ENCODE results near the gene TSPO. TPM values are rescaled to one million over a fixed set of nuclear protein-coding genes. Genes with fewer than 3 reads are reported as not detected.
A peak's percentile ranks its signal among the peaks of the same experiment; 100 is the strongest.

TSPO gene
- total and polyA plus RNA-seq, 2 of the 8 experiments (the other 6 are each of a cell fraction or from before 2014, with no cell fraction given): 19.9 to 51.5 TPM

DNA sequence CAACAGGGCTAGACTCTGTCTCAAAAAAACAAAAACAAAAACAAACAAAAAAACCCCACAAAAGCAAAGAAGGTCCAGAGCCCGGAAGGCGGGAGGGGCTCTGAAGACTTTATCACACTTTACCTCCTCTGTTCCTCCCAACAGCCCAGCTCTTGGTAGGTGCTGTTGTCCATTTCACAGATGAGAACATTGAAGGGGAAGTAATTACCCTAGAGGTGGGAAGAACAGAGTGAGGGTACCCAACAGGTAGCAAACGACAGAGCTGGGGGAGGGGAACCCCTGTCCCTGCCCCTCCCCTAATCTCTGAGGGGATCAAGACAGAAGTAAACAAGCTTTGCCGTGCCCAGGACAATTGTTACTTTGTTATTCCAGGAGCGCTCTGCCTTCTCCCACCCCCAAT, 41.8 kb upstream of the TSPO start:
- no peak overlapping the region for H4K8ac ChIP-seq (ENCODE audit: extremely low read depth, insufficient read depth, low read length)
- no peak overlapping the region; the same call in 1 of the 2 replicates for H3K18ac ChIP-seq (ENCODE audit: extremely low read depth, low read length)
- FAIRE-seq (no peak), DNase-seq (ENCODE audit: low read depth in 1 of 2, low spot score in 2 of 2) (no peak)
- H3K36me3 ChIP-seq (ENCODE audit: control insufficient read depth in 2 of 4, insufficient read depth in 4 of 4, low read length in 3 of 4): no peaks in the 10 kb centered on the region
- no peak overlapping the region for H2BK5ac ChIP-seq (ENCODE audit: low read depth, low read length)
- no peak overlapping the region for H3K56ac ChIP-seq (replicated peaks; ENCODE audit: insufficient read length, low read depth, low read length)
- ChIA-PET CTCF (ENCODE audit: partially characterized antibody) (interaction anchor here (0.6 to 3.1 kb wide), 4 partner anchors 11 to 86 kb away, joined by 3 to 9 read pairs (median 4); no protein-coding TSS in a partner anchor), POLR2A (ENCODE audit: partially characterized antibody) (interaction anchor here (0.6 to 1.4 kb wide), 5 partner anchors 9 to 495 kb away, joined by 3 to 4 read pairs (median 3); partner anchors contain the start of gene POLDIP3)
- H3K9ac ChIP-seq (replicated peaks in 1 of 4; ENCODE audit: extremely low read depth in 1 of 4, low read depth in 3 of 4, low read length in 3 of 4): no peak overlapping the region
- no peaks in the 10 kb centered on the region for H3K79me2 ChIP-seq (ENCODE audit: control insufficient read depth in 1 of 2, insufficient read depth in 2 of 2, low read length in 2 of 2)
- H3K27me3 ChIP-seq (replicated peaks in 1 of 4; ENCODE audit: control insufficient read depth in 3 of 4, extremely low read depth in 1 of 4, insufficient read depth in 3 of 4, low read length in 3 of 4): peaks cover 10 to 46% (median 40%) of the 10 kb centered on the region in 4 experiments
- no peak overlapping the region for H2AK5ac ChIP-seq (ENCODE audit: low read depth, low read length)
- peak overlapping the region in 2 of 4 experiments; percentile 19 to 66; a peak in 5 of 8 replicates for H3K4me3 ChIP-seq (ENCODE audit: extremely low read depth in 1 of 4, insufficient read depth in 2 of 4, low read depth in 3 of 4, low read length in 4 of 4)
- H2BK120ac ChIP-seq (replicated peaks; ENCODE audit: low read depth, low read length): no peak overlapping the region
- no peaks in the 10 kb centered on the region for H3K9me3 ChIP-seq (ENCODE audit: insufficient read depth in 2 of 2, low read depth in 1 of 2, low read length in 1 of 2)
- H4K5ac ChIP-seq (ENCODE audit: insufficient read length, low read depth, low read length): no peak overlapping the region
- peaks cover 13% of the 10 kb centered on the region; the same call in 1 of the 2 replicates for H3K23me2 ChIP-seq (ENCODE audit: low read depth, low read length)
- H3K4ac ChIP-seq (replicated peaks; ENCODE audit: insufficient read length, low read depth, low read length): no peak overlapping the region
- H3K14ac ChIP-seq (ENCODE audit: insufficient read length): no peak overlapping the region
- no peak overlapping the region for H2AFZ ChIP-seq (ENCODE audit: low read length)
- no peak overlapping the region for H3K23ac ChIP-seq (ENCODE audit: insufficient read length)
- TF ChIP-seq KDM4A (IDR thresholded peaks at IDR 0.05; ENCODE audit: low read depth, low read length, severe bottlenecking): no peak
- peak; percentile 50; the same call in 1 of the 2 replicates for TF ChIP-seq KDM1A (IDR thresholded peaks at IDR 0.05; ENCODE audit: borderline replicate concordance, low read length)
- TF ChIP-seq JUN (IDR thresholded peaks at IDR 0.05; ENCODE audit: low read depth, low read length): no peak
- TF ChIP-seq SUZ12 (IDR thresholded peaks at IDR 0.05; ENCODE audit: low read length): no peak
- H2BK15ac ChIP-seq (ENCODE audit: low read length): no peak overlapping the region
- no peak overlapping the region for H2BK12ac ChIP-seq (ENCODE audit: low read depth, low read length)
- H3K27ac ChIP-seq (ENCODE audit: low read depth, low read length): no peak overlapping the region
- H4K91ac ChIP-seq (replicated peaks; ENCODE audit: insufficient read length, low read length): no peak overlapping the region
- H3K4me2 ChIP-seq (ENCODE audit: insufficient read depth in 1 of 2, low read depth in 2 of 2, low read length in 2 of 2): peak overlapping the region; percentile 91 to 97
- peaks cover 0 to 3% (median 1%) of the 10 kb centered on the region in 4 experiments; a peak in 4 of 7 replicates for H3K4me1 ChIP-seq (replicated peaks in 1 of 4; ENCODE audit: control insufficient read depth in 3 of 4, insufficient read depth in 4 of 4, low read length in 3 of 4)
- H3K79me1 ChIP-seq (ENCODE audit: low read depth, low read length): no peaks in the 10 kb centered on the region
- 31% methylated on average over 5 of the region's 5 CpGs; no CpG with 5 or more reads in 1 of the 2 experiments for WGBS, 2 experiments (ENCODE audit: extremely low coverage in 1 of 2, insufficient coverage in 1 of 2, insufficient read length in 1 of 2, insufficient replicate concordance in 2 of 2, low coverage in 1 of 2, low lambda C conversion rate in 2 of 2, missing lambda C conversion rate in 1 of 2)
- no peak overlapping the region for H2BK20ac ChIP-seq (ENCODE audit: low read length)
- peaks cover 3 to 4% of the 10 kb centered on the region in 2 experiments for H4K20me1 ChIP-seq (replicated peaks in 1 of 2; ENCODE audit: control insufficient read depth in 1 of 2, insufficient read depth in 2 of 2, low read length in 2 of 2)

Data from H1 (cell line).